ENCODE results near the gene ADORA1.
A peak's percentile ranks its signal among the peaks of the same experiment; 100 is the strongest.

Gene ADORA1

GRCh38 chr1:203158423-203158822, 30.9 kb downstream of the ADORA1 start:
- DNase-seq = no peak
- TF ChIP-seq GATA1 (IDR thresholded peaks at IDR 0.05; ENCODE audit: low read depth, low read length) = no peak
- no peak for TF ChIP-seq POLR2A (IDR thresholded peaks at IDR 0.05; ENCODE audit: low read length)

GRCh38 chr1:203158960-203159665, 31.6 kb downstream of the ADORA1 start:
- TF ChIP-seq GATA1 (IDR thresholded peaks at IDR 0.05; ENCODE audit: low read depth, low read length) (no peak), POLR2A (IDR thresholded peaks at IDR 0.05; ENCODE audit: low read length) (no peak)
- no peak for DNase-seq

- DNase-seq = no peak
- no peak for TF ChIP-seq GATA1 (IDR thresholded peaks at IDR 0.05; ENCODE audit: low read depth, low read length)
- no peak for TF ChIP-seq POLR2A (IDR thresholded peaks at IDR 0.05; ENCODE audit: low read length)
Measured at GRCh38 chr1:203159844-203160243, 32.3 kb downstream of the ADORA1 start.

- DNase-seq = no peak
- TF ChIP-seq GATA1 (IDR thresholded peaks at IDR 0.05; ENCODE audit: low read depth, low read length) (no peak), POLR2A (IDR thresholded peaks at IDR 0.05; ENCODE audit: low read length) (no peak)
Measured at GRCh38 chr1:203161175-203161574, 33.6 kb downstream of the ADORA1 start.

- DNase-seq = no peak
- TF ChIP-seq POLR2A (IDR thresholded peaks at IDR 0.05; ENCODE audit: low read length) (no peak), GATA1 (IDR thresholded peaks at IDR 0.05; ENCODE audit: low read depth, low read length) (no peak)
Measured at GRCh38 chr1:203161703-203162102, 34.2 kb downstream of the ADORA1 start.

- TF ChIP-seq GATA1 (IDR thresholded peaks at IDR 0.05; ENCODE audit: low read depth, low read length) = no peak
- no peak for TF ChIP-seq POLR2A (IDR thresholded peaks at IDR 0.05; ENCODE audit: low read length)
- no peak for DNase-seq
Measured at GRCh38 chr1:203162403-203162802, 34.9 kb downstream of the ADORA1 start.

DNA sequence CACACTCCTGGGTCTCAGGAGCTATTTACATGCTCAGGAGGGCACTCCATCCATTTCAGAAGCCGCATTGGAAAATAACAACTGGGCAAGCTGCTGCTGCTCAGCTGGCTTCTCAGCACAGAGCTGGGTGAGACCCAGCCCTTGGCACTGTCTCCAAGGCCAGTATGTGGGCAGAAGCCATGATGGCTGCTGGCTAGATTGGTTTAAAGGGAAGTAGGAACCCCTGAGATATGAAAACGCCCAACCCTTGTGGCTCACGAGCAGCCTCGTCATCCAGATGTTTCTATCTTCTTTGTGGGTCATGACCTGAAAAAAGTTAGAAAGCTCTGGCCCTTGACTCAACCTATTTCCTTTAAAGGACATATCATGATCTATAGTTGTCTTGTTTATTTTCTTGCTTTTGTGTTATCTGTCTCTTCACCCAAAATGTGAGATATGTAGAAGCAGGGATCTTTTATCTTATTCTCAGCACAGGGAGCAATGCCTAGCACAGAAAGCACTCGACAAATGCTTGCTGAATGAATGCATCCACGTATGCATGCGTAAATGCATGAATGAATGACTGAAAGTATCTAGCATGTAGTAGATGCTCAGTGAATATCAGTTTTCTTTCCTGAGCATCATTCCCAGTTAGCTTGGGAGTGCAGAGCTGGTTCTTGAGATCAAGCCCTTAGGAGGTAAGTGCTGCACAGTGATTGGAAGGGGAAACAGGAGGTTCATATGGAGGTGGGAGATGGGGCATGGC, 36.5 kb downstream of the ADORA1 start:
- no peak for DNase-seq
- TF ChIP-seq POLR2A (IDR thresholded peaks at IDR 0.05; ENCODE audit: low read length) = no peak
- no peak for TF ChIP-seq GATA1 (IDR thresholded peaks at IDR 0.05; ENCODE audit: low read depth, low read length)

DNA sequence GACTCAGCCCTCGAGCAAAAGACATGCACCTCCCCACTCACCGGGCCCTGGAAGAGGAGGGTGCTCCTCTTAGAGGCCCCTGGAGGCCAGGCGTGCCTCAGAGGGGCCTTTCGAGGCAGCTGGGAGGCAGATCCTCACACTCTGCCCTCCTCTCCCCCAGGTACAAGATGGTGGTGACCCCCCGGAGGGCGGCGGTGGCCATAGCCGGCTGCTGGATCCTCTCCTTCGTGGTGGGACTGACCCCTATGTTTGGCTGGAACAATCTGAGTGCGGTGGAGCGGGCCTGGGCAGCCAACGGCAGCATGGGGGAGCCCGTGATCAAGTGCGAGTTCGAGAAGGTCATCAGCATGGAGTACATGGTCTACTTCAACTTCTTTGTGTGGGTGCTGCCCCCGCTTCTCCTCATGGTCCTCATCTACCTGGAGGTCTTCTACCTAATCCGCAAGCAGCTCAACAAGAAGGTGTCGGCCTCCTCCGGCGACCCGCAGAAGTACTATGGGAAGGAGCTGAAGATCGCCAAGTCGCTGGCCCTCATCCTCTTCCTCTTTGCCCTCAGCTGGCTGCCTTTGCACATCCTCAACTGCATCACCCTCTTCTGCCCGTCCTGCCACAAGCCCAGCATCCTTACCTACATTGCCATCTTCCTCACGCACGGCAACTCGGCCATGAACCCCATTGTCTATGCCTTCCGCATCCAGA, 37.7 kb downstream of the ADORA1 start:
- TF ChIP-seq GATA1 (IDR thresholded peaks at IDR 0.05; ENCODE audit: low read depth, low read length) (no peak), POLR2A (IDR thresholded peaks at IDR 0.05; ENCODE audit: low read length) (no peak)

GRCh38 chr1:203165800-203166161, 38.3 kb downstream of the ADORA1 start:
- TF ChIP-seq POLR2A (IDR thresholded peaks at IDR 0.05; ENCODE audit: low read length) = no peak
- TF ChIP-seq GATA1 (IDR thresholded peaks at IDR 0.05; ENCODE audit: low read depth, low read length) = no peak
- no peak for DNase-seq

More for the DNA sequence above, 37.7 kb downstream of the ADORA1 start:
- DNase-seq = no peak

DNA sequence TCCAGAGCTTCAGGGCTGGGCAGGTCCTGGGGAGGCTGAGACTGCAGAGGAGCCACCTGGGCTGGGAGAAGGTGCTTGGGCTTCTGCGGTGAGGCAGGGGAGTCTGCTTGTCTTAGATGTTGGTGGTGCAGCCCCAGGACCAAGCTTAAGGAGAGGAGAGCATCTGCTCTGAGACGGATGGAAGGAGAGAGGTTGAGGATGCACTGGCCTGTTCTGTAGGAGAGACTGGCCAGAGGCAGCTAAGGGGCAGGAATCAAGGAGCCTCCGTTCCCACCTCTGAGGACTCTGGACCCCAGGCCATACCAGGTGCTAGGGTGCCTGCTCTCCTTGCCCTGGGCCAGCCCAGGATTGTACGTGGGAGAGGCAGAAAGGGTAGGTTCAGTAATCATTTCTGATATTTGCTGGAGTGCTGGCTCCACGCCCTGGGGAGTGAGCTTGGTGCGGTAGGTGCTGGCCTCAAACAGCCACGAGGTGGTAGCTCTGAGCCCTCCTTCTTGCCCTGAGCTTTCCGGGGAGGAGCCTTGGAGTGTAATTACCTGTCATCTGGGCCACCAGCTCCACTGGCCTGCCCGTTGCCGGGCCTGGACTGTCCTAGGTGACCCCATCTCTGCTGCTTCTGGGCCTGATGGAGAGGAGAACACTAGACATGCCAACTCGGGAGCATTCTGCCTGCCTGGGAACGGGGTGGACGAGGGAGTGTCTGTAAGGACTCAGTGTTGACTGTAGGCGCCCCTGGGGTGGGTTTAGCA, 38.8 kb downstream of the ADORA1 start:
- TF ChIP-seq POLR2A (IDR thresholded peaks at IDR 0.05; ENCODE audit: low read length) (no peak), GATA1 (IDR thresholded peaks at IDR 0.05; ENCODE audit: low read depth, low read length) (no peak)
- DNase-seq = peak in 1 of 2 experiments; percentile 15

- DNase-seq = no peak
- TF ChIP-seq GATA1 (IDR thresholded peaks at IDR 0.05; ENCODE audit: low read depth, low read length) = no peak
- TF ChIP-seq POLR2A (IDR thresholded peaks at IDR 0.05; ENCODE audit: low read length) = no peak
Measured at GRCh38 chr1:203167026-203167912, 39.7 kb downstream of the ADORA1 start.

DNA sequence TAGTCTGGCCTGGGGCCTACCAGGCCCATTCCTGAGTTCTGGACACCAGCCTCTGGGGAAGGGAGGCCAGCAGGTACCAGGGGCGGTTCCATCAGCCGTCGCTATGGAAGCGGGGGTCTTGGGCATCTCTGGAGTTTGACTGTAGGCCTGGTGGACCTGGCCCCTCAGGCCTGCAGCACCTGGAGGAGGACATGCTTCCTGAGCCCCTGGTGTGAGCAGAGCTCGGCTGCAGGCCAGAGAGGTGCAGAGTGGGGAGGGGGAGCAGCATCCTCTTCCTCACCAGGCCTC, 40.3 kb downstream of the ADORA1 start:
- TF ChIP-seq GATA1 (IDR thresholded peaks at IDR 0.05; ENCODE audit: low read depth, low read length) = no peak
- no peak for TF ChIP-seq POLR2A (IDR thresholded peaks at IDR 0.05; ENCODE audit: low read length)
- DNase-seq = no peak

DNA sequence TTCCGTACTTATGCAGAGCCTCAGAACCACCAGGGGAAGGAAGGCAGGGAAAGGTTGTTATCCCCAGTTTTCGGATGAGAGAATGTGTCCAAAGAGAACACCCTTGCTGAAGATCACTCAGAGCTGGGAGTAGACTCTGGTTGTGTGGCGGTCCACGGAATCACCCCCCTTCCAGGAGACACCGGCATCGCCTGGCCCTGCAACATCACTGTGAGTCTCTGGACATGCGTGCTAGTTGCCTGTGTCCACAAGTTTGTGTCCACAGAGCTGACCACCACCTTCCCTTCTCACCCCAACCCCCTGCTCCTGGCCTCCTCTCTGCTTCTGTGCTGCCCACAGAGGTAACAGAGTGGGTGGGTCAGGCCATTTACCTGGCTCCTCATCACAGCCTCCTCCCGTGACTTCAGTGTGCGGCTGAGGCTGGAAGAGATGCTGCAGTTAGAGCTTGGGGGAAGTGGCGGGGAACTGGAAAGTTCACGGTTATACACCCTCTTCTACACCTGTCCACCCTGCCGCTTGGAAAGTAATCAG, 40.8 kb downstream of the ADORA1 start:
- TF ChIP-seq POLR2A (IDR thresholded peaks at IDR 0.05; ENCODE audit: low read length) = no peak
- no peak for TF ChIP-seq GATA1 (IDR thresholded peaks at IDR 0.05; ENCODE audit: low read depth, low read length)
- no peak for DNase-seq
